Measurements from ENCODE around the gene GSN.

The GSN gene

GRCh38 chr9:121325387-121325786 is 57.4 kb downstream of the GSN start:
- FAIRE-seq = no peak

GRCh38 chr9:121326130-121326838 is 58.3 kb downstream of the GSN start:
- FAIRE-seq = no peak

- FAIRE-seq = no peak
Measured at GRCh38 chr9:121326901-121327613, 59.1 kb downstream of the GSN start.

GRCh38 chr9:121328476-121328875 is 60.5 kb downstream of the GSN start:
- no peak for FAIRE-seq

- FAIRE-seq = no peak
Measured at GRCh38 chr9:121328876-121329681, 61.1 kb downstream of the GSN start.

GRCh38 chr9:121331549-121331948 is 63.6 kb downstream of the GSN start:
- no peak for FAIRE-seq

- no peak for FAIRE-seq
Measured at GRCh38 chr9:121331992-121332685, 64.2 kb downstream of the GSN start.

- no peak for FAIRE-seq
Measured at GRCh38 chr9:121333950-121334773, 66.2 kb downstream of the GSN start.

- FAIRE-seq = no peak
Measured at GRCh38 chr9:121336665-121337064, 68.7 kb downstream of the GSN start.

- FAIRE-seq = no peak
Measured at GRCh38 chr9:121339437-121339836, 71.5 kb downstream of the GSN start.

GRCh38 chr9:121340676-121341392 is 72.9 kb downstream of the GSN start:
- FAIRE-seq = no peak

GRCh38 chr9:121344184-121344583 is 76.2 kb downstream of the GSN start:
- FAIRE-seq = no peak

- FAIRE-seq = no peak
Measured at GRCh38 chr9:121345070-121345469, 77.1 kb downstream of the GSN start.

GRCh38 chr9:121348221-121348620 is 80.3 kb downstream of the GSN start:
- FAIRE-seq = no peak

GRCh38 chr9:121349009-121349408 is 81.0 kb downstream of the GSN start:
- no peak for FAIRE-seq

- FAIRE-seq = no peak
Measured at GRCh38 chr9:121350036-121350435, 82.1 kb downstream of the GSN start.

GRCh38 chr9:121350993-121351561 is 83.1 kb downstream of the GSN start:
- no peak for FAIRE-seq

GRCh38 chr9:121353241-121354061 is 85.5 kb downstream of the GSN start:
- no peak for FAIRE-seq

GRCh38 chr9:121354141-121354540 is 86.2 kb downstream of the GSN start:
- no peak for FAIRE-seq

- no peak for FAIRE-seq
Measured at GRCh38 chr9:121354762-121355161, 86.8 kb downstream of the GSN start.
